ENCODE data around the gene TUBB2B. TPM values are rescaled to one million over a fixed set of nuclear protein-coding genes. Genes with fewer than 3 reads are reported as not detected.
A peak's percentile ranks its signal among the peaks of the same experiment; 100 is the strongest.

Gene TUBB2B
- total and polyA plus RNA-seq, 9 of the 15 experiments (the other 6 are each of a cell fraction or from before 2014, with no cell fraction given), result 0.11 to 9.7 (median 4.6) TPM

DNA sequence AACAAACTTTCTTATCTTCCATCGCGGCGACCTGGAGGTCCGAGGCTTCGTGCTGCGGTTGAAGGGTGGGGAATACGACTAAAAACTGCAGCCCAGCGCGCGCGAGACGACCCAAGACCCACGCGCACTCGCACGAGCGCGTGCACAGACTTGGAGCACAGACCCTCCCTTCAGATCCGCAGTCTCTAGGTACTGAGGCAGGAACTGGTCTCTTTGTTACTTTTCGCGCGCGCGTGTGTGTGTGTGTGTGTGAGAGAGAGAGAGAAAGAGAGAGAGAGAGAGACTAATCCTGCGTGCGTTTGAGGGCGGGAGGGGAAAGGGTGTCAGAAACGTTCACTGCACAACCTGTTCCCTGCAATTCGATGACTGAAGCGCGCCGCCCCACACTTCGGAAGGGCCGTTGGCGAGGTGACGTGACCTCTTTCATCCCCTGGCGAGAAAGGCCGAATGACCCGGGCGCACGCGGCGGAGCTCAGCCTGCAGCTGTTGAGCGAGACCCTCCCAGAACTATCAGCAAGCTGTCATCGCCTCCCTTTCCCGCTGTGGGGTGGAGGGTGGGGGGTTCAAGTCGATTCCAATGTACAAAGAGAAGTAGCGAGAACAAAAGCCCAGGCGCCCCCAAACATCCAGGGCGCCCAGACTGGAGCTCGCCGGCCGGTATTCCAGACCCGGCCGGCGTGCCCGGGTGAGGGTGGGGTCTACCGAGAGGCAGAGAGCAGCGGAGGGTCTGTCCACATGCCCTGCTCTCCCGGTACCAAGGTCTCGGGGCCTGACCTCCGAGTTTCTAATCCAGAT is 1.5 kb upstream of the TUBB2B start:
- intact Hi-C loops (cut with micrococcal nuclease), result no loop called here
- H2AFZ ChIP-seq (ENCODE audit: low read depth, low read length), result peak overlapping the region; percentile 80
- ATAC-seq (peak; percentile 30), FAIRE-seq (peak; percentile 44), DNase-seq (ENCODE audit: extremely low read depth in 1 of 4, low spot score in 3 of 4) (peak in 2 of 4 experiments; percentile 28 to 61)
- H3K79me2 ChIP-seq (ENCODE audit: control insufficient read depth, insufficient read depth, low read length), result no peaks in the 10 kb centered on the region
- H3K4me2 ChIP-seq (ENCODE audit: insufficient read depth, low read length), result peak overlapping the region; percentile 78
- H4K20me1 ChIP-seq (replicated peaks; ENCODE audit: control insufficient read depth, insufficient read depth, low read length), result no peaks in the 10 kb centered on the region
- H3K27me3 ChIP-seq (ENCODE audit: control insufficient read depth in 2 of 2, insufficient read depth in 2 of 2, low read length in 2 of 2), result peaks cover 45 to 65% of the 10 kb centered on the region in 2 experiments
- CTCF ChIA-PET (ENCODE audit: low intra/inter-chr PET ratio), result no interaction called here
- peaks cover 38 to 50% of the 10 kb centered on the region in 2 experiments for H3K4me1 ChIP-seq (replicated peaks in 1 of 2; ENCODE audit: control insufficient read depth in 2 of 2, insufficient read depth in 2 of 2, low read length in 2 of 2)
- POLR2A ChIA-PET, result interaction anchor here (0.7 to 1.9 kb wide), 6 partner anchors 10 to 391 kb away, joined by 3 to 13 read pairs (median 4); partner anchors contain the start of gene TUBB2A
- no TSS peak for BruUV-seq (replicated peaks)
- H3K9me1 ChIP-seq (ENCODE audit: control insufficient read depth, insufficient read depth, low read length), result no peaks in the 10 kb centered on the region
- 8% methylated on average over 60 of the region's 62 CpGs for WGBS (ENCODE audit: insufficient coverage, low coverage, missing lambda C conversion rate)
- no peak overlapping the region for H3K4me3 ChIP-seq
- H3K9ac ChIP-seq (ENCODE audit: insufficient read depth in 1 of 2, low read depth in 2 of 2, low read length in 2 of 2), result peak overlapping the region in 1 of 2 experiments; percentile 86; a peak in 3 of 4 replicates
- no peak overlapping the region for H3K27ac ChIP-seq (ENCODE audit: extremely low read depth, low read depth, low read length)
- no peaks in the 10 kb centered on the region for H3K9me3 ChIP-seq (replicated peaks; ENCODE audit: control insufficient read depth, insufficient read depth, low read depth, low read length)
- in situ Hi-C loops (cut with MboI), result no loop called here
- no peaks in the 10 kb centered on the region for H3K36me3 ChIP-seq (ENCODE audit: control insufficient read depth, insufficient read depth, low read length)
- TF ChIP-seq RB1 (IDR thresholded peaks at IDR 0.05; ENCODE audit: low read depth), result peak; percentile 16; the same call in 1 of the 2 replicates
- TF ChIP-seq TOE1 (IDR thresholded peaks at IDR 0.05; ENCODE audit: borderline replicate concordance), result 0 out of 2 replicates have a peak, but pooled peaks have one; percentile 31
- no peak for TF ChIP-seq TOE1 (CRISPR knock-in tag; IDR thresholded peaks at IDR 0.05; ENCODE audit: borderline replicate concordance, low read depth)
- peak; percentile 76; the same call in 1 of the 2 replicates for TF ChIP-seq HLTF (IDR thresholded peaks at IDR 0.05)
- TF ChIP-seq, protein P1, sequence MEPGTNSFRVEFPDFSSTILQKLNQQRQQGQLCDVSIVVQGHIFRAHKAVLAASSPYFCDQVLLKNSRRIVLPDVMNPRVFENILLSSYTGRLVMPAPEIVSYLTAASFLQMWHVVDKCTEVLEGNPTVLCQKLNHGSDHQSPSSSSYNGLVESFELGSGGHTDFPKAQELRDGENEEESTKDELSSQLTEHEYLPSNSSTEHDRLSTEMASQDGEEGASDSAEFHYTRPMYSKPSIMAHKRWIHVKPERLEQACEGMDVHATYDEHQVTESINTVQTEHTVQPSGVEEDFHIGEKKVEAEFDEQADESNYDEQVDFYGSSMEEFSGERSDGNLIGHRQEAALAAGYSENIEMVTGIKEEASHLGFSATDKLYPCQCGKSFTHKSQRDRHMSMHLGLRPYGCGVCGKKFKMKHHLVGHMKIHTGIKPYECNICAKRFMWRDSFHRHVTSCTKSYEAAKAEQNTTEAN (CRISPR knock-in tag; IDR thresholded peaks at IDR 0.05), result 0 out of 2 replicates have a peak, but pooled peaks have one; percentile 15
- peak; percentile 16 for TF ChIP-seq MEIS2 (IDR thresholded peaks at IDR 0.05; ENCODE audit: partially characterized antibody)
- TF ChIP-seq NRF1 (conservative IDR thresholded peaks at IDR 0.05 in 1 of 2, IDR thresholded peaks at IDR 0.05 in 1 of 2), result peak in 1 of 2 experiments; percentile 21; a peak in 2 of 4 replicates
- TF ChIP-seq CXXC5 (CRISPR knock-in tag; IDR thresholded peaks at IDR 0.05), result peak; percentile 69
- TF ChIP-seq IRF2 (CRISPR knock-in tag; IDR thresholded peaks at IDR 0.05), result 0 out of 2 replicates have a peak, but pooled peaks have one; percentile 55
